ENCODE data around the gene CEP55. TPM values are rescaled to one million over a fixed set of nuclear protein-coding genes. Genes with fewer than 3 reads are reported as not detected.

Gene CEP55
- polyA plus RNA-seq, 2 donors, result 8.3 to 11.5 TPM

DNA sequence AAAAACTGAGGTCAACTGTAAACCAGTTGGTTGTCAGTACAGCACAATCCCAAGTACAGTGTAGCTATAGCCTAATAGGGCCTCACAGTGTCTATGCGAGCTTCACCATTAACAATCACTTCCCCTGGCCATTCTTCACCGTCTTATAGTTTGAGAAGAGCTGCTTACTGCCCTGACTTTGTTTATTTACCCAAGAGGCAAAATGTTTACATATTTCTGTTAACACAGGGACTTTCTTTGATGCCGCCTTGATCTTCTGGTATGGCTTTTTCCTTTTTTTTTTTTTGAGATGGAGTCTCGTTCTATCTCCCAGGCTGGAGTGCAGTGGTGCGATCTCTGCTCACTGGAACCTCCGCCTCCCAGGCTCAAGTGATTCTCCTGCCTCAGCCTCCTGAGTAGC lies 17.5 kb upstream of the CEP55 start:
- WGBS, 2 donors, result 69 to 85% methylated on average over 6 of the region's 6 CpGs
- Histone ChIP-seq H3K27me3 (ENCODE audit: control insufficient read depth in 1 of 2, insufficient read depth in 2 of 2, low read length in 2 of 2) (no peaks in the 10 kb centered on the region), H3K4me1 (ENCODE audit: control insufficient read depth in 2 of 2, insufficient read depth in 2 of 2, low read length in 1 of 2) (peaks cover 0 to 3% of the 10 kb centered on the region in 2 donors), H3K9me3 (ENCODE audit: control insufficient read depth in 2 of 2, insufficient read depth in 1 of 2, low read depth in 1 of 2, low read length in 1 of 2) (no peaks in the 10 kb centered on the region), H3K27ac (ENCODE audit: low read depth in 2 of 2, low read length in 1 of 2) (no peak overlapping the region), H3K36me3 (ENCODE audit: control insufficient read depth in 2 of 2, insufficient read depth in 2 of 2, low read length in 1 of 2) (no peaks in the 10 kb centered on the region), H3K4me3 (ENCODE audit: low read depth in 1 of 2, low read length in 2 of 2) (no peak overlapping the region)

DNA sequence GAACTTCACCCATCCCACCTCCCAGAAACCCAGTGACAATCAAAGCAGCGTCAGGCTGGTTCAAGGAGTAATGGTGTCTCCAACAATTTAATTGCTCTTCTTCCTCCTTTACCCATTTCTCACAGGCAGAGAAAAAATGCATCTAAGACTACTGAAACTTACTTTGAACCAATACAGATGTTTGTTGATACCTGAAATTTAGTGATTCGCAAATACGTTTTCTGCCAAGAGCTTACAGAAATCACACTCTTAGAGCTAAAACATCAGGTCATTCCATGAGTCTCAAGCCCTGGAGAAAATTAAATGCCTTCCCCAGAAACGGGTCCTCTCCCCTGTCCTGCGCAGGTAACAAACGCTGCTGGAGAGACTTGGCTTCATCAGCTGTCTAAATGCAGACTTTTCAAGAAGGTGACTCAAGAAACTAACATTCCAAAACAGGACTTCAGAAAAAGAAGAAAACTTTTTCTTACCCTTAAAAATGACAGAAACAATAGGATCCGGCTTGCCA lies 14.7 kb upstream of the CEP55 start:
- 10 to 18% methylated on average over 7 of the region's 7 CpGs for WGBS, 2 donors
- H3K27me3 ChIP-seq (ENCODE audit: control insufficient read depth in 1 of 2, insufficient read depth in 2 of 2, low read length in 2 of 2), result no peaks in the 10 kb centered on the region
- no peaks in the 10 kb centered on the region for H3K36me3 ChIP-seq (ENCODE audit: control insufficient read depth in 2 of 2, insufficient read depth in 2 of 2, low read length in 1 of 2)
- H3K27ac ChIP-seq (ENCODE audit: low read depth in 2 of 2, low read length in 1 of 2), result peak overlapping the region; percentile 96 to 98
- H3K4me1 ChIP-seq (ENCODE audit: control insufficient read depth in 2 of 2, insufficient read depth in 2 of 2, low read length in 1 of 2), result no peaks in the 10 kb centered on the region
- H3K4me3 ChIP-seq (ENCODE audit: low read depth in 1 of 2, low read length in 2 of 2), result peak overlapping the region; percentile 62 to 86
- no peaks in the 10 kb centered on the region for H3K9me3 ChIP-seq (ENCODE audit: control insufficient read depth in 2 of 2, insufficient read depth in 1 of 2, low read depth in 1 of 2, low read length in 1 of 2)

DNA sequence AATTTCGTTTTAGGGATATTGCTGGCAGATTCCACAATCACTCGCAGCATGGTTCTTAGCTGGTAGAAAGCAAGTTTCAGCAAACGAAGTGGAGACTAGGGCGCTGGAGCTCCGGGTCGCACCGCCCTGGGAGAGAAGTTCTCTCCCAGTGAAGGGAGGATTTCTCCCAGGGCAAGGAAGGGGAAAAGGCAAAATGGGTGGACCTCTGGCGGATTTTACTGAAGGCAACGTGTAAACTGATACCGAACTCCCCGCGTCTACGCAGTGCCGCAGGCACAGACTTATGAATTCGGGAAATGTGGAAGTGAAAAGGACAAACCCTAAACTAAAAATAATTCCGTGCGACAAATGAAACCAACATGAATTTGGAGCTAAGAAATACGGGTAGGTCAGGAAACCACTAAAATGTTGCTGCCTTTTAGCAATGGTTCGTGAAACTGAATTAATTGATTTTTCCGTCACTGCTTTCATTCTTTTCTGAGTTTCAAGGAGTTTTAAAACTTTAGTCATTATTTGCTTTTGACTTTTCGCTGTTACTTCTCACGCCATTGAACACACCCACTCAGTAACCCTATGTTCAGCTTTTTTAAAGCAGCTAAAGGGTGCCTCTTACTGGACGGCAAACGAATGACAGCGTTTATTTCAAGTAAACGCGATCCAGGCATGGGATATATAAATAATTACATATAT lies 14.1 kb upstream of the CEP55 start, which contains the start of gene MYOF:
TSS of gene MYOF (minus strand) at position 190 of the 690 bp plus-strand sequence. CDS start at position 50, 140 bp downstream.
- WGBS, 2 donors, result 0% methylated on average over 27 of the region's 27 CpGs
- Histone ChIP-seq H3K9me3 (ENCODE audit: control insufficient read depth in 2 of 2, insufficient read depth in 1 of 2, low read depth in 1 of 2, low read length in 1 of 2) (no peaks in the 10 kb centered on the region), H3K4me1 (ENCODE audit: control insufficient read depth in 2 of 2, insufficient read depth in 2 of 2, low read length in 1 of 2) (no peaks in the 10 kb centered on the region), H3K4me3 (ENCODE audit: low read depth in 1 of 2, low read length in 2 of 2) (peak within 1 kb of the TSS; percentile 62 to 86), H3K36me3 (ENCODE audit: control insufficient read depth in 2 of 2, insufficient read depth in 2 of 2, low read length in 1 of 2) (no peaks in the 10 kb centered on the region), H3K27me3 (ENCODE audit: control insufficient read depth in 1 of 2, insufficient read depth in 2 of 2, low read length in 2 of 2) (no peaks in the 10 kb centered on the region), H3K27ac (ENCODE audit: low read depth in 2 of 2, low read length in 1 of 2) (peak within 1 kb of the TSS; percentile 96 to 98)

DNA sequence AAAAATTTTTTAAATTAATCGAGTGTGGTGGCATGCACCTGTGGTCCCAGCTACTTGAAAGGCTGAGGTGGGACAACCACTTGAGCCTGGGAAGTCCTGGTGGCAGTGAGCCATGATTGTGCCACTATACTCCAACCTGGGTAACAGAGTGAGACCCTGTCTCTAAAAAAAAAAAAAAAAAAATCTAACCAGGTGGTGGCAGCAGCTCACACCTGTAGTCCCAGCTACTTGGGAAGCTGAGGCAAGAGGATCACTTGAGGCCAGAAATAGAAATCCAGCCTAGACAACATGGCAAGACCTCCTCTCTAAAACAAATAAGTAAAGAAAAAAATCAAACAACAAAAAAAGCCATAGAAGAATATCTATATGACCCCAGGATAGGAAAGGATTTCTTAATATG lies 10.7 kb upstream of the CEP55 start:
- H3K4me3 ChIP-seq (ENCODE audit: low read depth in 1 of 2, low read length in 2 of 2), result no peak overlapping the region
- H3K36me3 ChIP-seq (ENCODE audit: control insufficient read depth in 2 of 2, insufficient read depth in 2 of 2, low read length in 1 of 2), result no peaks in the 10 kb centered on the region
- no peaks in the 10 kb centered on the region for H3K9me3 ChIP-seq (ENCODE audit: control insufficient read depth in 2 of 2, insufficient read depth in 1 of 2, low read depth in 1 of 2, low read length in 1 of 2)
- WGBS, 2 donors, result 36 to 55% methylated on average over 1 of the region's 1 CpG
- H3K27ac ChIP-seq (ENCODE audit: low read depth in 2 of 2, low read length in 1 of 2), result no peak overlapping the region
- no peaks in the 10 kb centered on the region for H3K27me3 ChIP-seq (ENCODE audit: control insufficient read depth in 1 of 2, insufficient read depth in 2 of 2, low read length in 2 of 2)
- no peaks in the 10 kb centered on the region for H3K4me1 ChIP-seq (ENCODE audit: control insufficient read depth in 2 of 2, insufficient read depth in 2 of 2, low read length in 1 of 2)

DNA sequence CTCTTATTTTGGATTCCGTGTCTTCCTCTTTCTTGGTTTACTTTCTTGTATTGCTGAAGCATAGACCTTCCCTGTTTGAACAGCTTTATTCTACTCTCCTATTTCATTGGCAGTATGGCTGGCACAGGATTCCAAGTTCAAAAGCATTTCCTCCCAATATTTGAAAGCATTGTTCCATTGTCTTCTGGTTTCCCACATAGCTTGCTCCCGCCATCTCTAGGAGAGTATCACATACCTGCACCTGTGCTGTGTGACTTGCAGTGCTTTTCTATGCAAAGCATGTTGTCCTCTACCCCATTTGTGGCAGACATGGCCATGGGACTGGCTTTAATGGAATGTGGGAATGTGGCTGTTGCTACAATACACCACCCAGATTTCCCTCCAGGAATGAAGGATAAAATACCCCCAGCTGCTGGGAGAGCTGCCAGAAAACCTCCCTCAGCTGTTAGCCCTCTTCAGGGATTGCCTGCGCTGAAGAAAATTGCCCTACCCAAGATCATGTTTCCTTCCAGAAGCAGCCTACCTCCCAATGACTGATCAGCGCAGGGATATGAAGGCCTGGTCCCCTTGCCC lies 7.4 kb upstream of the CEP55 start:
- WGBS, 2 donors, result 92 to 93% methylated on average over 4 of the region's 4 CpGs
- H3K36me3 ChIP-seq (ENCODE audit: control insufficient read depth in 2 of 2, insufficient read depth in 2 of 2, low read length in 1 of 2), result no peaks in the 10 kb centered on the region
- no peaks in the 10 kb centered on the region for H3K9me3 ChIP-seq (ENCODE audit: control insufficient read depth in 2 of 2, insufficient read depth in 1 of 2, low read depth in 1 of 2, low read length in 1 of 2)
- H3K4me1 ChIP-seq (ENCODE audit: control insufficient read depth in 2 of 2, insufficient read depth in 2 of 2, low read length in 1 of 2), result no peaks in the 10 kb centered on the region
- no peak overlapping the region for H3K27ac ChIP-seq (ENCODE audit: low read depth in 2 of 2, low read length in 1 of 2)
- H3K4me3 ChIP-seq (ENCODE audit: low read depth in 1 of 2, low read length in 2 of 2), result no peak overlapping the region
- H3K27me3 ChIP-seq (ENCODE audit: control insufficient read depth in 1 of 2, insufficient read depth in 2 of 2, low read length in 2 of 2), result no peaks in the 10 kb centered on the region

DNA sequence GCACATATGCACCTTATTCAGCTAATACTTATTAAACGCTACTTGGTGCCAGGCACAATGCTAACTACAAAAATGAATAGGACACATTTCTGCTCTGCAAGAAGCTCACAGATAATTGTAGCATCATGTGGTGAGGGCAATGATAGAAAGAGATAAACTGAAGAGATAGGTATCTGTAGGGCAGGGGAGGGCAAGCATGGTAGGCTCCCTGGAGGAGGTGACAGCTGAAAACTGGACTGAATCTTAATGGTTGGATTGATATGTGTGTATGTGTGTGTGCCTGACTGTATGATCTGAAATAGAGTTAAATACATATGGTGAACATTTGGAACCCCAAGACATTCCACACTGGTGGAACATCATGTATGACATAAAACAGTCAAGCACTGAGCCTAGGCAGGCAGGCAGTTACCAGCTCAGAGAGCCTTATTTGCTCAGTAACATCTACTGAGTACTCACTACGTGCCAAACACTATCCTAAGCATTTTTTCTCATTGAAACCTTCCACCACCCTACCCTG lies 4.8 kb upstream of the CEP55 start:
- 72 to 74% methylated on average over 2 of the region's 2 CpGs for WGBS, 2 donors
- peaks cover 0 to under 1% of the 10 kb centered on the region in 2 donors for H3K4me1 ChIP-seq (ENCODE audit: control insufficient read depth in 2 of 2, insufficient read depth in 2 of 2, low read length in 1 of 2)
- no peaks in the 10 kb centered on the region for H3K36me3 ChIP-seq (ENCODE audit: control insufficient read depth in 2 of 2, insufficient read depth in 2 of 2, low read length in 1 of 2)
- no peak overlapping the region for H3K4me3 ChIP-seq (ENCODE audit: low read depth in 1 of 2, low read length in 2 of 2)
- no peaks in the 10 kb centered on the region for H3K9me3 ChIP-seq (ENCODE audit: control insufficient read depth in 2 of 2, insufficient read depth in 1 of 2, low read depth in 1 of 2, low read length in 1 of 2)
- no peaks in the 10 kb centered on the region for H3K27me3 ChIP-seq (ENCODE audit: control insufficient read depth in 1 of 2, insufficient read depth in 2 of 2, low read length in 2 of 2)
- H3K27ac ChIP-seq (ENCODE audit: low read depth in 2 of 2, low read length in 1 of 2), result no peak overlapping the region

DNA sequence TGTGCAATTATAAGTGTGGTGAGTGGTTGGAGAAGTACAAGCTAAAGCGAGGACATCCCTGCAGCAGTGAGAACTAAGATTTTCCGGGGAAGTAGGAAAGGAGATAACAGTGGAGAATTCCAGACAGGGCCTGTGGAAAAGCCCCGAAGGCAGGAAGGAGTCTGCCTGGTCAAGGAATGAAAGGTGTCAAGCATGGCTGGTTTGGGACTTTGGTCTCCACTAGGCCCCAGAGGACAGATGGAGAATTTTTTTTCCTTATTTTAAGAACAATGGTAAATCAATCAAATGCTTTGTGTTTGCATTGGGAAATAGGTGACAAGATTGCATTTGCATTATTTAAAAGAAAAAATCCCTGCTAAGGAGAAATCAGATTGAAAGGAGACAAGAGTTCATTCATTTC lies 3.2 kb upstream of the CEP55 start:
- WGBS, 2 donors, result 69 to 91% methylated on average over 3 of the region's 3 CpGs
- Histone ChIP-seq H3K4me3 (ENCODE audit: low read depth in 1 of 2, low read length in 2 of 2) (no peak overlapping the region), H3K36me3 (ENCODE audit: control insufficient read depth in 2 of 2, insufficient read depth in 2 of 2, low read length in 1 of 2) (no peaks in the 10 kb centered on the region), H3K4me1 (ENCODE audit: control insufficient read depth in 2 of 2, insufficient read depth in 2 of 2, low read length in 1 of 2) (peaks cover 0 to 2% of the 10 kb centered on the region in 2 donors), H3K27me3 (ENCODE audit: control insufficient read depth in 1 of 2, insufficient read depth in 2 of 2, low read length in 2 of 2) (no peaks in the 10 kb centered on the region), H3K9me3 (ENCODE audit: control insufficient read depth in 2 of 2, insufficient read depth in 1 of 2, low read depth in 1 of 2, low read length in 1 of 2) (no peaks in the 10 kb centered on the region), H3K27ac (ENCODE audit: low read depth in 2 of 2, low read length in 1 of 2) (no peak overlapping the region)

DNA sequence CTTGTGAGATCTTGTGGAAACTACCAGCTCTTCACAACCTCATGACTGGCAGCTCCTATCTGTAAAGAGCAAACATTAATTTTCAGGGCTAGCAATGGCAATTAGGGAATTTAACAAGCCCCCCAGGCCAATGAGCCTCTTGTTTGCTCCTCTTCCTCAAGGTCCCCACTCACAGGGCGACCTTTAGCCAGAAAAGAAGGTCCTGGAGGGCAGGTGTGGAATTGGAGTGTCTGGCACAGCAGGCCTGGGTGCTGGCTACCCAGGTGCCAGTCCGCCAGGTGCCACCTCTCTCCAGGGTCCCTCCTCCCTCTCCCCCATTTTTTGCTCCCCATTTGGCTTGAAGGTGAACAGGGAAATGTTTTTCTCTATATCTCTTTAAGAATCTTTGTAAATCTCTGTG lies 1.9 kb upstream of the CEP55 start:
- Histone ChIP-seq H3K27me3 (ENCODE audit: control insufficient read depth in 1 of 2, insufficient read depth in 2 of 2, low read length in 2 of 2) (no peaks in the 10 kb centered on the region), H3K36me3 (ENCODE audit: control insufficient read depth in 2 of 2, insufficient read depth in 2 of 2, low read length in 1 of 2) (no peaks in the 10 kb centered on the region), H3K9me3 (ENCODE audit: control insufficient read depth in 2 of 2, insufficient read depth in 1 of 2, low read depth in 1 of 2, low read length in 1 of 2) (no peaks in the 10 kb centered on the region), H3K4me1 (ENCODE audit: control insufficient read depth in 2 of 2, insufficient read depth in 2 of 2, low read length in 1 of 2) (peaks cover 0 to 2% of the 10 kb centered on the region in 2 donors), H3K27ac (ENCODE audit: low read depth in 2 of 2, low read length in 1 of 2) (no peak overlapping the region), H3K4me3 (ENCODE audit: low read depth in 1 of 2, low read length in 2 of 2) (no peak overlapping the region)
- WGBS, 2 donors, result 97 to 99% methylated on average over 2 of the region's 2 CpGs

DNA sequence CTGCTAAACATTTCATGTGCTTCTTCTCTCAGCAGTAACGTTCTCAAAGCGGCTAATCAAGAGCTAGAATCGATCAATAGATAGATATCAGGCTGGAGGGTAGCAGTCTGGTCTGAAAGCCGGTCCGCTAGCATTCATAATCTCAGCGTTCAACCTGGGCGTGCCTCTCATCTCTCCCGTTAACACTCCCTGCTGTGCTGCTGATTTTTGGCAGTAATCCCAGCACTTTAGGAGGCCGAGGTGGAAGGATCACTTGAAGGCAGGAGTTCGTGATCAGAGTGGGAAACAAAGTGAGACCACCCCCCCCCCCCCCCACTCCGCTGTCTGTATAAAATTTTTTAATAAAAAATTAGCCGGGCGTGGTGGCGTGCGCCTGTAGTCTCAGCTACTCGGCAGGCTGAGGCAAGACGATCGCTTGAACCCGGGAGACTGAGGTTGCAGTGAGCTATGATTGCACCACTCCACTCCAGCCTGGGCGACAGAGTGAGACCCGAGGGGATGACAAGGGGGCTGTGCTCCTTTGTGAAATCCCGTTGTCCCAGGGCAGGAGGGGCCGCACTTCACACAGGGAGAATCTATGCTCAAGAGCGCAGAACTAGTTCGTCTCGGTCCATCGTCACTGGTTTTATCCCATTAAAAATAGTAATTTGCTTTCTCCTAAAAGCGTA lies 624 bp upstream of the CEP55 start:
- H3K27me3 ChIP-seq (ENCODE audit: control insufficient read depth in 1 of 2, insufficient read depth in 2 of 2, low read length in 2 of 2), result no peaks in the 10 kb centered on the region
- peak overlapping the region; percentile 63 to 66 for H3K27ac ChIP-seq (ENCODE audit: low read depth in 2 of 2, low read length in 1 of 2)
- H3K36me3 ChIP-seq (ENCODE audit: control insufficient read depth in 2 of 2, insufficient read depth in 2 of 2, low read length in 1 of 2), result no peaks in the 10 kb centered on the region
- peaks cover 0 to 2% of the 10 kb centered on the region in 2 donors for H3K4me1 ChIP-seq (ENCODE audit: control insufficient read depth in 2 of 2, insufficient read depth in 2 of 2, low read length in 1 of 2)
- H3K4me3 ChIP-seq (ENCODE audit: low read depth in 1 of 2, low read length in 2 of 2), result peak overlapping the region; percentile 61 to 66
- WGBS, 2 donors, result 1% methylated on average over 28 of the region's 28 CpGs
- H3K9me3 ChIP-seq (ENCODE audit: control insufficient read depth in 2 of 2, insufficient read depth in 1 of 2, low read depth in 1 of 2, low read length in 1 of 2), result no peaks in the 10 kb centered on the region
